ENCODE measurements around the gene PLOD1.

GRCh38 chr1:11979028-11979850, 44.7 kb downstream of the PLOD1 start:
- TF ChIP-seq MAX (IDR thresholded peaks at IDR 0.05) (no peak), CTCF (IDR thresholded peaks at IDR 0.05) (no peak), POLR2A (IDR thresholded peaks at IDR 0.05; ENCODE audit: low read length) (no peak), EHF (CRISPR knock-in tag; IDR thresholded peaks at IDR 0.05) (no peak), SMC3 (IDR thresholded peaks at IDR 0.05) (no peak), KDM1A (IDR thresholded peaks at IDR 0.05; ENCODE audit: low read depth) (no peak), POLR2AphosphoS2 (conservative IDR thresholded peaks at IDR 0.05; ENCODE audit: low read length) (no peak)

Measured in A549 (cell line).